AG04450 (cell line): ENCODE measurements around the gene ICAM5. TPM values are rescaled to one million over a fixed set of nuclear protein-coding genes. Genes with fewer than 3 reads are reported as not detected.

Experiments
- CTCF ChIA-PET: fragments of 300-600, 350-600 bp; formaldehyde crosslinking; extraction: SDS; loops from one replicate; lab custom pipeline; 2022; ENCODE audit warnings: antibody characterized with exemption, inconsistent platforms; lab: Charles Lee
- POLR2A ChIA-PET: fragments of 350-600 bp; formaldehyde crosslinking; extraction: SDS; loops from one replicate; lab custom pipeline; 2021; ENCODE audit warnings: antibody characterized with exemption, inconsistent platforms; lab: Yijun Ruan, JAX
- DNase-seq: peaks from one replicate; pipeline ENCODE4 v3.0.0-alpha.2; 2011; ENCODE audit warnings: low read depth, low spot score
- H3K27ac ChIP-seq: one replicate; pipeline ENCODE4 v1.5.1; 2012; ENCODE audit warnings: low read depth, low read length, control low read depth
- H3K27me3 ChIP-seq: one replicate; pipeline ENCODE4 v1.6.0; 2012; ENCODE audit warnings: low read length; ENCODE audit not compliant: control insufficient read depth, insufficient read depth
- H3K4me3 ChIP-seq: 2 replicates; pipeline ENCODE4 v1.5.1; 2011; ENCODE audit warnings: mild to moderate bottlenecking, low read depth, low read length, control low read depth
- H3K9me3 ChIP-seq: 2 replicates; pipeline ENCODE4 v1.5.1; 2012; ENCODE audit warnings: low read length; ENCODE audit not compliant: control insufficient read depth, insufficient read depth
- polyA plus RNA-seq: library from polyadenylated mRNA; depleted of rRNA; stranded (reverse); fragments of >200 nt; gene quantifications from 2 replicates; pipeline ENCODE4 v1.2.3, GENCODE V29; 2011
- TF ChIP-seq, protein P1 (sequence below): IDR thresholded peaks from 2 replicates; pipeline ENCODE4 v1.5.1; 2011; ENCODE audit warnings: low read depth, low read length, control low read depth, inconsistent platforms

The ICAM5 gene
- polyA plus RNA-seq, 1 experiment = 3.8 TPM

- Histone ChIP-seq H3K27me3 (no peaks in the 10 kb centered on the region), H3K9me3 (no peaks in the 10 kb centered on the region; the same call in 1 of the 2 replicates), H3K4me3 (peak overlapping the region; percentile 89), H3K27ac (no peak overlapping the region)
- ChIA-PET CTCF (interaction anchor here (0.9 to 1.0 kb wide), 2 partner anchors 61 to 63 kb away, joined by 3 to 7 read pairs; partner anchors contain the start of gene ICAM1), POLR2A (interaction anchor here (1.7 to 3.5 kb wide), 2 partner anchors 15 to 42 kb away, joined by 9 to 25 read pairs; partner anchors contain the start of gene ICAM5)
- DNase-seq = no peak
- TF ChIP-seq, protein P1, sequence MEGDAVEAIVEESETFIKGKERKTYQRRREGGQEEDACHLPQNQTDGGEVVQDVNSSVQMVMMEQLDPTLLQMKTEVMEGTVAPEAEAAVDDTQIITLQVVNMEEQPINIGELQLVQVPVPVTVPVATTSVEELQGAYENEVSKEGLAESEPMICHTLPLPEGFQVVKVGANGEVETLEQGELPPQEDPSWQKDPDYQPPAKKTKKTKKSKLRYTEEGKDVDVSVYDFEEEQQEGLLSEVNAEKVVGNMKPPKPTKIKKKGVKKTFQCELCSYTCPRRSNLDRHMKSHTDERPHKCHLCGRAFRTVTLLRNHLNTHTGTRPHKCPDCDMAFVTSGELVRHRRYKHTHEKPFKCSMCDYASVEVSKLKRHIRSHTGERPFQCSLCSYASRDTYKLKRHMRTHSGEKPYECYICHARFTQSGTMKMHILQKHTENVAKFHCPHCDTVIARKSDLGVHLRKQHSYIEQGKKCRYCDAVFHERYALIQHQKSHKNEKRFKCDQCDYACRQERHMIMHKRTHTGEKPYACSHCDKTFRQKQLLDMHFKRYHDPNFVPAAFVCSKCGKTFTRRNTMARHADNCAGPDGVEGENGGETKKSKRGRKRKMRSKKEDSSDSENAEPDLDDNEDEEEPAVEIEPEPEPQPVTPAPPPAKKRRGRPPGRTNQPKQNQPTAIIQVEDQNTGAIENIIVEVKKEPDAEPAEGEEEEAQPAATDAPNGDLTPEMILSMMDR = 0 out of 2 replicates have a peak, but pooled peaks have one; percentile 10
Observed at GRCh38 chr19:10332158-10332964, 42.6 kb downstream of the ICAM5 start.

- ChIA-PET POLR2A (interaction anchor here (0.6 to 3.5 kb wide), 24 partner anchors 8 to 1188 kb away, joined by 3 to 25 read pairs (median 4); partner anchors contain the start of genes ICAM1, ICAM4, ICAM5 and TYK2), CTCF (interaction anchor here (0.6 to 1.9 kb wide), 5 partner anchors 54 to 402 kb away, joined by 3 to 7 read pairs (median 6); partner anchors contain the start of gene ICAM1)
- peak; percentile 94 for DNase-seq
- Histone ChIP-seq H3K27ac (peak within 1 kb of the TSS; percentile 96), H3K27me3 (no peaks in the 10 kb centered on the region), H3K4me3 (peak within 1 kb of the TSS; percentile 89), H3K9me3 (no peaks in the 10 kb centered on the region; the same call in 1 of the 2 replicates)
- TF ChIP-seq, protein P1 = no peak; the same call in 1 of the 2 replicates
Observed at GRCh38 chr19:10332965-10333757, 43.4 kb downstream of the ICAM5 start, which contains the start of gene RAVER1. RAVER1 (minus strand) TSS chr19:10333529; CDS start chr19:10333507, 22 bp downstream.

DNA sequence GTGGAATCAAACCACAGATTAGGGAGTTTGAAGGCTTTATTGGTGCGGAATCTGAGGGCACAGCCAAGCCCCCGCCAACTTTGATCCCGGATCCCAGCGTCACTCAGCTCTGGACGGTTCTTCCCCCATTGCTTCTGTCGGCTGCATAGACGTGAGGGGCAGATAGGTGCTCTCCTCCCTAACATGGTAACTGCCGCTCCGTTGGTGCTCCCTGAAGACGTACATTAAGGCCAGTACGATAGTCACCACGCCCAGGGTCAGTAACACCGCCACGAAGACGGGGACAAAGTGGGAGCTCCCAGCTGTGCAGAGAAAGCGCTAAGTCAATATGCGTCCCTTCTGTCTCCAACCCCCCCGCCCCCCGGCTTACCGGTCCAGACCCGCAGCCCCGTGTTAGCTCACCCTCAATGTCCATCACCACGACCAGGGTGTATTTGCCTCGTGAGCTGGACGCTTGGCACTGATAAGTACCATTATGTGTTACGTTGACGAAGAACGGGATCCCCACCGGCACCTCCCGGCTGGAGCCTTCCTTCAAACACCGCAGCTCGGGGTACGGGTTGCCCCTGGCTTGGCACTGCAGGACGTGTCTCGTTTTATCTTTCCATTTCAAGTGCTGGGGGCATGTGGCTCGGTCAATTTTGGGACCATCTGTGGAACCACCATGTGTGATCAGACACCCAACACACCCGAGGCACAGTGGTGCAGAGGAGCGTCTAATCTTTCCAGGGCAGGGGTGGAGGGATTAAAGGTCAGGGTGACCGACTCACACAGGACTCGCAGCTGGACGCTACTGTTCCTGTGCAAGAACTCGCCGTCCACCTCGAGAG, 44.2 kb downstream of the ICAM5 start:
- Histone ChIP-seq H3K9me3 (no peaks in the 10 kb centered on the region), H3K27me3 (no peaks in the 10 kb centered on the region), H3K27ac (peak overlapping the region; percentile 39), H3K4me3 (peak overlapping the region; percentile 89)
- TF ChIP-seq, protein P1 = no peak
- no peak for DNase-seq
- CTCF ChIA-PET = interaction anchor here (0.6 to 1.9 kb wide), 8 partner anchors 19 to 403 kb away, joined by 3 to 7 read pairs (median 4); partner anchors contain the start of gene ICAM1
- POLR2A ChIA-PET = interaction anchor here (0.6 to 3.5 kb wide), 28 partner anchors 7 to 1187 kb away, joined by 3 to 25 read pairs (median 5); partner anchors contain the start of genes ICAM1, ICAM4, ICAM5 and TYK2

DNA sequence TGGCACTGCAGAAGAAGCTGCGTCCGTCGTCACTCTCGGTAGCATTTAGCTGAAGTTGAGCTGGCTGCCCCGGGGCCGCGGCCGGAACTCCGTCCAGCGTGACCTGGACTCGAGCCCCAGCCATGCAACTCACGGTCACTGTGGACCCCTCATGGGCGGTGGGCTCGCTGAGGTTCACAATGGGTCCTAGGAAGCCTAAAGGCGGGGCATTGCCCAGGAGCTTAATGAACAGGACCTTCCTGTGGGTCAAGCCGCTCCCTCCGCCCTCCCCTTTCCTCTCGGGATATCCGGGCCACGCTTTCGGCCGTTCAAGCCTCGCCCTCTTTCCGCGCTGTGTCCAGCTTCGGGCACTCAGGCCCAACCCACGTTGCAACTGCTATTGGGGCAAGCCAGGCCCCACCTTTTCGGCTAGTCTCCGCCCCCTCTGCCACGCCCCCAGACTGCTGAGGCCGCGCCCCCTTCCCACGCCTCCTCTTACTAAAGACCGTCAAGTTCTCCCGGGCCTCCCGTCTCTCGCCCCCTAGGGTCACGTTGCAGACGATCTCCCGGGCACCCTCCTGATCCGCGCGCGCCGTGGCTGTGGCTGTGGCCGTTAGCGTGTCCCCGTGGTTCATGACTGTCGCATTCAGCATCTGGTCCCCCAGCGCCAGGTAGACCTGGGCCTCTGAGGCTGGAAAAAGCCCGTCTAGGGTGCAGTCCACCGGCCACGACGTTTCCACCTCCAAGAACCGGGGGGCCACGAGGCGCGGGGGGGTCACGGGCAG, 45.0 kb downstream of the ICAM5 start:
- Histone ChIP-seq H3K27me3 (no peaks in the 10 kb centered on the region), H3K27ac (no peak overlapping the region), H3K4me3 (peak overlapping the region; percentile 89), H3K9me3 (no peaks in the 10 kb centered on the region)
- ChIA-PET CTCF (interaction anchor here (0.7 to 1.9 kb wide), 6 partner anchors 20 to 404 kb away, joined by 3 to 6 read pairs (median 4); no protein-coding TSS in a partner anchor), POLR2A (interaction anchor here (0.6 to 3.5 kb wide), 8 partner anchors 17 to 141 kb away, joined by 3 to 25 read pairs (median 6); partner anchors contain the start of genes ICAM4, ICAM5 and TYK2)
- TF ChIP-seq, protein P1 = peak; percentile 33; the same call in 1 of the 2 replicates
- peak; percentile 89 for DNase-seq
